Activated naive CD4-positive, alpha-beta T cell treated with anti-CD3 and anti-CD28 coated beads for 36 hours (primary cell): ENCODE measurements around the gene UTP11. TPM values are rescaled to one million over a fixed set of nuclear protein-coding genes. Genes with fewer than 3 reads are reported as not detected.

Source experiments
- CTCF ChIA-PET: fragments of 350-600 bp; sonication (Branson Sonifier 250); formaldehyde crosslinking; loops from one replicate; lab custom pipeline; 2021; ENCODE audit warnings: antibody characterized with exemption; lab: Charles Lee
- DNase-seq: peaks from one replicate; pipeline ENCODE4 v3.0.0-alpha.2; 2020
- H3K27ac Mint-ChIP-seq: one replicate; pipeline ENCODE4 v1.8.0; 2021; ENCODE audit warnings: mild to moderate bottlenecking, mixed read lengths
- H3K27me3 Mint-ChIP-seq: one replicate; pipeline ENCODE4 v1.8.0; 2021; ENCODE audit warnings: low read depth, mixed read lengths
- H3K36me3 Mint-ChIP-seq: one replicate; pipeline ENCODE4 v1.8.0; 2021; ENCODE audit warnings: low read depth, mixed read lengths
- H3K4me1 Mint-ChIP-seq: one replicate; pipeline ENCODE4 v1.8.0; 2021; ENCODE audit warnings: low read depth, mixed read lengths
- H3K4me3 Mint-ChIP-seq: one replicate; pipeline ENCODE4 v1.8.0; 2021; ENCODE audit warnings: mild to moderate bottlenecking, moderate library complexity, mixed read lengths
- H3K9me3 Mint-ChIP-seq: one replicate; pipeline ENCODE4 v1.8.0; 2021; ENCODE audit warnings: mixed read lengths
- intact Hi-C: fragments of 100-400 bp; cut with micrococcal nuclease; formaldehyde crosslinking; loops from one replicate; pipeline ENCODE4 v1.15.1; 2023
- total RNA-seq, 2 experiments: library from RNA; stranded (reverse); gene quantifications; one replicate each; pipeline ENCODE4 v1.2.3, GENCODE V29; 2021

UTP11 gene
- total RNA-seq, 2 experiments from 2014 or later = 49.7 to 49.8 TPM

DNA sequence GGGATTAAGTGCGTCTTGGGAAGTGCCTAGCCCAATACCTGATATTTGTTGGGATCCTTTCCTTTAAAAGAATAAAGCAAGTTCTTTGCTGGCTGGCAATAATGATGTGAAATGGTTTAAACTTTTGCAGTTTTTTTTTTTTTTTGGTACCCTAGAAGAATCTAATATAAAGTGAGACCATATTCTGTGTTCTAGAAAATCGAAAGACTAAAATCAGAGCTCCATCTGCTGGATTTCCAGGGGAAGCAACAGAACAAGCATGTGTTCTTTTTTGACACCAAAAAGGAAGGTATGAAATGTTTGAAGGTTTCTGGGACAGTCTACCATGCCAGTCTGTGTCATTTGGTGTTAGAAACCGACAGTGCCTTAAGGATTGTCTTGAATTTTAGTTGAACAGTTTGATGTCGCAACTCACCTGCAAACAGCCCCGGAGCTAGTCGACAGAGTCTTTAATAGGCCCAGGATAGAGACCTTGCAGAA lies 6.4 kb downstream of the UTP11 start:
- no peak for DNase-seq
- Mint-ChIP-seq H3K27ac (no peak overlapping the region), H3K27me3 (no peaks in the 10 kb centered on the region), H3K36me3 (peaks cover 38% of the 10 kb centered on the region), H3K9me3 (no peaks in the 10 kb centered on the region), H3K4me3 (no peak overlapping the region), H3K4me1 (peaks cover 24% of the 10 kb centered on the region)
- CTCF ChIA-PET = interaction anchor here (0.6 to 4.0 kb wide), 5 partner anchors 9 to 480 kb away, joined by 3 to 23 read pairs (median 12); partner anchors contain the start of gene SF3A3
- intact Hi-C loops = loop anchor here (1.0 kb wide), 2 partner anchors 29 to 129 kb away; partner anchors contain the start of gene SF3A3

DNA sequence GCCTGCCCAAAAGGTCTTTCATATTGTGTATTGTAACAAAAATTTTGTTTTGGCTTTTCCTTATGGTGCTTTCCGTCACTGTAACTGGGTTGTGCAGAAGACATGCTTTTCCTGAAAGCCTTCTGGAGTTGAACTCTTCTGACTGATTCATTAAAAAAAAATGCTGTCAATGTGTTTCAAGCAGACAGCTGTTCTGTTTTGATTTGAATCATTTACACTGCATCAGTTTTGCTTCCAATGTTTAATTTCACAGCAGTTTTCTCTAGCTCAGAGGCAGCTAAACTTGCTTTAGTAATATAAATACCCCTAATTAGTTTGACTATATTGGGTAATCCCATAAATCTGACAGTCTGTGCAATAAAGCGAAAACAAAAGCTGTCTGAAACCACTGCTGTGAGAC lies 7.9 kb downstream of the UTP11 start:
- Mint-ChIP-seq H3K4me3 (no peak overlapping the region), H3K4me1 (peaks cover 15% of the 10 kb centered on the region), H3K9me3 (no peaks in the 10 kb centered on the region), H3K27ac (no peak overlapping the region), H3K27me3 (no peaks in the 10 kb centered on the region), H3K36me3 (peaks cover 41% of the 10 kb centered on the region)
- CTCF ChIA-PET = interaction anchor here (0.5 to 4.0 kb wide), 3 partner anchors 11 to 1700 kb away, joined by 6 to 23 read pairs (median 19); partner anchors contain the start of gene SF3A3
- intact Hi-C loops = loop anchor here (10.0 kb wide), 1 partner anchor 1164 kb away; no protein-coding TSS in a partner anchor
- DNase-seq = no peak

DNA sequence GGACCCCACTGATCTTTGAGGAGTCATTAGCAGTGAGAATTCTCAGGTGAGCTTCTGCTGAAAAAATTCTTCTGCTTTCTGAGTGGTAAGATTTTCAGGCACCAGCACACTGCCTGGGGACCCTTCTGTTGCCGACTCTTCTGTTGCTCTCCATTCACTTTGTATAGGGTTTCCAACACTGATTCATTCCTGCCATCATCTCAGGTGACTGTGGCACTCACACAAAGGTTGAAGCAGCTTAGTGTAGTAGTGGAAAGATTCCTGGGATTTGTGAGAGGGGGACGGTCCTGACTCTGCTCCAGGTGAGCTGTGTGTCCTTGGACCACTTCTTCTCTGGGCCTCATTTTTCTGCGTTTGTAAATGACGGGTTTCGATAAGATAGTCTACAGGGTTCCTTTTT lies 9.4 kb downstream of the UTP11 start:
- CTCF ChIA-PET = interaction anchor here (1.3 to 3.9 kb wide), 2 partner anchors 12 to 32 kb away, joined by 3 to 23 read pairs; partner anchors contain the start of gene SF3A3
- Mint-ChIP-seq H3K4me3 (no peak overlapping the region), H3K27me3 (no peaks in the 10 kb centered on the region), H3K9me3 (no peaks in the 10 kb centered on the region), H3K36me3 (peaks cover 44% of the 10 kb centered on the region), H3K27ac (no peak overlapping the region), H3K4me1 (peaks cover 14% of the 10 kb centered on the region)
- intact Hi-C loops = loop anchor here (10.0 kb wide), 1 partner anchor 1163 kb away; no protein-coding TSS in a partner anchor
- no peak for DNase-seq

DNA sequence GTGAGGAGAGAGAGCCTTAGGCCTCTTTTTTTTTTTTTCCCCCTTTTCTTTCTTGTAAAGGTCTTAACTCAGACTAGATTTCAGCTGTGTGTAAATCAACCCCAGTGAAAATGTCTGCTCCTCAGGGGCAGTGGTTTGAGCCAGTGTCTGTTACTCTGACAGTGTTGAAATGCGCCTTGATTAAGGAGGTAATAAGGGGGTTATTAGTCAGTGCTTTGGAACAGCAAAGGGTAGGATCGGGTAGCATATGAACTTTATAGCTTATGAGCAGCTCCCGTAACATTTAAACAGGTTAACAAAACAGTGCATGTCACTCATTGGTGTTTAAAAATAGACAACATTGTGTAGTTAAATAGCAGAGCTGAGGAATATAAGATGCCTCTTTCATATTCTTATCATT lies 10.3 kb downstream of the UTP11 start:
- Mint-ChIP-seq H3K4me3 (no peak overlapping the region), H3K27me3 (no peaks in the 10 kb centered on the region), H3K27ac (no peak overlapping the region), H3K36me3 (peaks cover 41% of the 10 kb centered on the region), H3K9me3 (no peaks in the 10 kb centered on the region), H3K4me1 (peaks cover 22% of the 10 kb centered on the region)
- CTCF ChIA-PET = interaction anchor here (0.6 to 1.3 kb wide), 4 partner anchors 9 to 49 kb away, joined by 3 to 8 read pairs (median 4); partner anchors contain the start of gene SF3A3
- DNase-seq = no peak
- intact Hi-C loops = loop anchor here (10.0 kb wide), 1 partner anchor 1162 kb away; no protein-coding TSS in a partner anchor

DNA sequence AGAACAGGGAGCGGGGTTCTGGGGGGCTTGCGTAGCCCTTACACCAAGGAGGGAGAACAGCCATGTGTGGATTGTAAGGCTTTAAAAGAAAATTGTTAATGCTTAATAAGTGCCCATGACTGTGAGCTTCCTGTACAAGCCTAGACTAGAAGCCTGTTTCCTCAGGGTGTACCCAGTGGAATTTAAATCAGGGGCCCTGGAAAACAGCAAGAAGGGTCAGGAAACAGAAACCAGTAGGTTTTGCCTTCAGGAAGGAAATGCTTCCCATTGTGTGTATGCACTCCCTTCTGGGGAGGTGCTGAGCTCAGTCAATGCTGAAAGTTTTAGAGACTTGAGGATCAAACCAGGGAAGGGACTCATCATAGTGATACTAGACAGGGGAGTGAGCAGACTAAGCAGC lies 12.7 kb downstream of the UTP11 start:
- H3K27ac Mint-ChIP-seq = no peak overlapping the region
- no peaks in the 10 kb centered on the region for H3K27me3 Mint-ChIP-seq
- intact Hi-C loops = loop anchor here (1.0 to 10.0 kb wide), 5 partner anchors 93 to 1160 kb away; partner anchors contain the start of genes C1orf122 and YRDC
- peaks cover 27% of the 10 kb centered on the region for H3K36me3 Mint-ChIP-seq
- no peak overlapping the region for H3K4me3 Mint-ChIP-seq
- no peaks in the 10 kb centered on the region for H3K9me3 Mint-ChIP-seq
- no peak for DNase-seq
- peaks cover 42% of the 10 kb centered on the region for H3K4me1 Mint-ChIP-seq
- CTCF ChIA-PET = interaction anchor here (4.9 to 7.5 kb wide), 2 partner anchors 12 to 47 kb away, joined by 39 to 57 read pairs; partner anchors contain the start of gene UTP11

DNA sequence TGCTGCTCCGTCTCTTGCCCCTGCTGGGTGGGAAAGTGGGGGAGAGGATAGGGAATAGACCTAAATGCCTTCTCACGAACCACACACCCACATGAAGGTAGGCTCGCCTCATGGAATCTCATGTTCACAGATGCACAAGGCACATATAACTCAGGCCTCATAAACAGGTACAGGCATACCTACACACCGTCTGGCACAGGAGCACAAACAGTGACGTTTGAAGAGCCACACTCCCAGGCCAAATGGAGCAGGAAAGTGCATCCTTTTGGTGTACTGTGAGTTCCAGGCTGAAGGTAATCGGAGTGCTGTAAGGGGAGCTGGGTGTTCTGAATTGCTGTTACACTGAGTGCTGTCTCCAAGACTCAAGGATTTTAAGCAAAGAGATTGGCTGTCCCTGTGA lies 13.1 kb downstream of the UTP11 start:
- H3K9me3 Mint-ChIP-seq = no peaks in the 10 kb centered on the region
- CTCF ChIA-PET = interaction anchor here (1.8 to 7.5 kb wide), 3 partner anchors 12 to 810 kb away, joined by 6 to 57 read pairs (median 39); partner anchors contain the start of gene UTP11
- H3K27me3 Mint-ChIP-seq = no peaks in the 10 kb centered on the region
- H3K4me1 Mint-ChIP-seq = peaks cover 42% of the 10 kb centered on the region
- no peak for DNase-seq
- H3K36me3 Mint-ChIP-seq = peaks cover 26% of the 10 kb centered on the region
- no peak overlapping the region for H3K27ac Mint-ChIP-seq
- H3K4me3 Mint-ChIP-seq = no peak overlapping the region
- intact Hi-C loops = loop anchor here (1.0 to 10.0 kb wide), 7 partner anchors 47 to 1159 kb away; partner anchors contain the start of genes C1orf122 and YRDC

DNA sequence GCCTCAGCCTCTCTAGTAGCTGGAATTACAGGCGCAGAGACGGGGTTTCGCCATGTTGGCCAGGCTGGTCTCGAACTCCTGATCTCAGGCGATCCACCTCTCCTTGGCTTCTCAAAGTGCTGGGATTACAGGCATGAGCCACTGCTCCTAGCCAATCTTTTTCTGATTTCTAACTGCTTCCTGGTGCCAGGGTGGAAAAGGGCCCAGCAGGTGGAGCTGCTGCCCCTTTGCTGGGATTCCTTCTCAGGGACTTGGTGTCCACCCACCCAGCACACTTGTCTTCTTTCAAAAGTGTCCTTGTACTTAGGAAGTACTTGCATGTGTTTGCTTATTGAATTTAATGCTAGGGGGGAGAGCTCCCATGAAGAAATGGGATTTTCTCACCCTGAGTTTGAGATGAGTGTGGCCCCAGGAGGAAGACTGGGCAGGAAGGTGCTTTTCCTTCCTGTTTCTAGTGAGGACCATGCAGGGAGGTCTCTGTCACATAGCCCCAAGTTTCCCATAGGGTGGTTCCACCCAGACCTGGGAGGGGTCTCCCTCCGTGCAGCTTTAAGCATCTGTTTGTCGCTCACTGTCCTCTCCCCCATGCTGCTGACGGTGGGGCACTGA lies 14.2 kb downstream of the UTP11 start:
- Mint-ChIP-seq H3K27ac (no peak overlapping the region), H3K4me1 (peaks cover 52% of the 10 kb centered on the region), H3K9me3 (no peaks in the 10 kb centered on the region), H3K27me3 (no peaks in the 10 kb centered on the region), H3K4me3 (no peak overlapping the region), H3K36me3 (peaks cover 26% of the 10 kb centered on the region)
- DNase-seq = peak; percentile 80
- intact Hi-C loops = loop anchor here (1.0 to 10.0 kb wide), 6 partner anchors 46 to 1158 kb away; partner anchors contain the start of genes C1orf122 and YRDC
- CTCF ChIA-PET = interaction anchor here (0.7 to 7.5 kb wide), 16 partner anchors 8 to 829 kb away, joined by 3 to 57 read pairs (median 4); partner anchors contain the start of genes SF3A3 and UTP11

DNA sequence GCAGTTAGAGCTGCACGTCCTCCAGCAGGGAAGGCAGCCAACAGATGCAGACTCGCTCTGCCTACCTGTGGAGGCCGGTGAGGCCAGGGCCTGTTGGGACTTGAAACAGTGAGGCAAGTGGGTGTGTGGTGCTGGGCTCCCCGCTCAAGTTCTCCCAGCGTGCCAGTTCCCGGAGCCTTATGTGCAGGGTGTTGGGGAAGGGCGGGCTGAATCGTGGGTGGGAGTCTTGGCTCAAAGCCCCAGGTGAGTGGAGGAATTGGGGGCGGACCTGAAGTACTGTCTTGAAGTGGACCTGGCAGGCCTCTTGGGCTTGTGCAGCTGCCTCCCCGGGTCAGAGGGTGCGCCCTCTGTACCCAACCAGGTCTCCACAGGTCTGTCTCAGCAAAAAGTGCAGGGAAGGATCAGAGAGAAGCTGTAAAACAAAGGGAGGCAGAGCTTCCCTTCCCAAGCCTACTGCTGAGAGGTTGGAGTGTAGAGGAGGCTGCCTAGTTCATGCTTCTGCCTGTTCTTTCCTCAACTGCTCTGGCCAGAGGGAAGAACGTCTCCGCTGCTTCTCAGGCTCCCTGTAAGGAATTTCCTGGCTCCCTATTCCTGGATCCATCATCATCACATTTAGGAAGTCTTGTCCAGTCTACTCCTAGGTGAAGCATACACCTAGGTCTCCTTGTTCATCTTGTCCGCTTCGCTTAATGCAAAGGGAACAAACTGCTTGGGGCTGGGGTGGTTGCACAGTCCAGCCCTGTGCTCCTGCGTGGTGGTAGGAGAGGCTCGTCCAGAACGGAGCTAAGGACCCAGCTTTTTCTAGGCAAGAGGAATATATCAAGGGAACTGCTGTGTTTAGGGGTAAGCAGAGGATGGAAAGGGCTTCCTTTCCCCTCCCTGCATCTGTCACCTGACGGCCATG lies 14.9 kb downstream of the UTP11 start:
- intact Hi-C loops = loop anchor here (1.0 to 10.0 kb wide), 10 partner anchors 18 to 1157 kb away; partner anchors contain the start of genes C1orf122 and YRDC
- Mint-ChIP-seq H3K27ac (peak overlapping the region; percentile 11), H3K36me3 (peaks cover 21% of the 10 kb centered on the region), H3K4me1 (peaks cover 53% of the 10 kb centered on the region), H3K9me3 (no peaks in the 10 kb centered on the region), H3K4me3 (no peak overlapping the region), H3K27me3 (no peaks in the 10 kb centered on the region)
- CTCF ChIA-PET = interaction anchor here (0.7 to 7.5 kb wide), 18 partner anchors 9 to 829 kb away, joined by 3 to 57 read pairs (median 4); partner anchors contain the start of genes SF3A3 and UTP11
- no peak for DNase-seq

DNA sequence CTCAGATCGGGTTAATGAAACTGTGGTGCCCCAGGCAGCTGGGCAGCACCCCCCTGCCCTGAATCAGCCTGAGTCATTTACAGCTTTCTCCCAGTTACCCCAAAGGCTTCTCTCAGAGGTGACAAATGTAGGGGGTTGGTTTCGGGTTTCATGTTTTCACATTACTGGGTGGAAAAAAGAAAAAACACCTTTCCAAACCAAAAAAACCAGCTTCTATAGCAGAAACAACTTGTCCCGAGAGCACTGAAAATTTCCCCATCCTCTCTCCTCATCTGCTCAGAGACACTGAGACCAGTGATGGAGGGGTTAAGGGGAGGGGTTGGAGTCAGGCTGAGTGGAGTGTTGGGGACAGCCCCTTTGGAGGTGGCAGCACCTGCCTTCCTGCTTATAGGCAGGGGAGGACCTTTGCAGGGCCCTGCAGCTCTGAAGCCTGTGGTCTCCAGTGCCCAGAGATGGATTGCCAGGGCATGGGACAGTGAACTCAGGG lies 15.6 kb downstream of the UTP11 start:
- CTCF ChIA-PET = interaction anchor here (0.9 to 7.5 kb wide), 9 partner anchors 10 to 532 kb away, joined by 3 to 57 read pairs (median 8); partner anchors contain the start of gene UTP11
- H3K4me1 Mint-ChIP-seq = peaks cover 53% of the 10 kb centered on the region
- H3K27ac Mint-ChIP-seq = peak overlapping the region; percentile 89

DNA sequence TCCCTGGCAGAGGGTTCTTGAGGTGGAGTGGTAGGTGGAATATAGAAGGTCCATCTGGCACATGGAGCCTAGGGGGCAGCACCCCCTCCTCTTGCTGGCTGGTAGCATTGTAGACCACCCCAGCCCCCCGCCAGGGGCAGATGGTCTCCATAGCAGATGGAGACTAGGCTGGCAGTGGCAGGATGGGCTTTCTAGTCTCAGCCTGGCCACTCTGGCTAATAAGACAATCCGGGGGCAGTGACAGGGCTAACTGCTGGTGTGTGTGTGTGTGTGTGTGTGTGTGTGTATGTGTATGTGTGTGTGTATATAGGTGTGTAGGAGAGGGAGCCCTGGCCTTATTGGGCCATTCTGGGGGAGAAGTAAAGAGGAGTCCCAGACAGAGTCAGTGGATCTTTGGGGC lies 16.1 kb downstream of the UTP11 start:
- CTCF ChIA-PET = interaction anchor here (0.7 to 7.5 kb wide), 8 partner anchors 9 to 464 kb away, joined by 3 to 57 read pairs (median 10); partner anchors contain the start of gene UTP11
- intact Hi-C loops = loop anchor here (1.0 to 10.0 kb wide), 9 partner anchors 19 to 1156 kb away; partner anchors contain the start of genes C1orf122 and YRDC
- Mint-ChIP-seq H3K27me3 (no peaks in the 10 kb centered on the region), H3K27ac (peak overlapping the region; percentile 89), H3K4me1 (peaks cover 53% of the 10 kb centered on the region), H3K9me3 (no peaks in the 10 kb centered on the region), H3K4me3 (peak overlapping the region; percentile 28), H3K36me3 (peaks cover 16% of the 10 kb centered on the region)
- no peak for DNase-seq

More for the DNA sequence above, 15.6 kb downstream of the UTP11 start:
- Mint-ChIP-seq H3K36me3 (peaks cover 17% of the 10 kb centered on the region), H3K4me3 (peak overlapping the region; percentile 28), H3K27me3 (no peaks in the 10 kb centered on the region), H3K9me3 (no peaks in the 10 kb centered on the region)
- peak; percentile 92 for DNase-seq
- intact Hi-C loops = loop anchor here (1.0 to 10.0 kb wide), 9 partner anchors 19 to 1157 kb away; partner anchors contain the start of genes C1orf122 and YRDC
